Nephron (organoid): ENCODE measurements around the gene MTUS2.

Experiments used
- H3K27ac Mint-ChIP-seq, 3 experiments: 2 replicates each; pipeline ENCODE4 v1.8.0; 2020; ENCODE audit warnings: mixed read lengths in 3 of 3, mild to moderate bottlenecking in 2 of 3, moderate library complexity in 1 of 3
- H3K27me3 Mint-ChIP-seq: 2 replicates; pipeline ENCODE4 v1.8.0; 2021; ENCODE audit warnings: low read depth, mild to moderate bottlenecking, moderate library complexity, mixed read lengths
- H3K36me3 Mint-ChIP-seq: 2 replicates; pipeline ENCODE4 v1.8.0; 2020; ENCODE audit warnings: low read depth, mixed read lengths
- H3K4me1 Mint-ChIP-seq: 2 replicates; pipeline ENCODE4 v1.8.0; 2020; ENCODE audit warnings: mixed read lengths
- H3K4me3 Mint-ChIP-seq, 3 experiments: 2 replicates each; pipeline ENCODE4 v1.8.0; 2020; ENCODE audit warnings: mild to moderate bottlenecking in 3 of 3, mixed read lengths in 3 of 3, moderate library complexity in 2 of 3
- H3K9me3 Mint-ChIP-seq: 2 replicates; pipeline ENCODE4 v1.8.0; 2020; ENCODE audit warnings: mixed read lengths
- CTCF ChIP-seq, 3 experiments: fragments of 200-600 bp; sonication (generic); IDR thresholded peaks; one replicate each; pipeline ENCODE4 v1.5.0; 2021; ENCODE audit warnings: antibody characterized with exemption in 3 of 3; ENCODE audit not compliant: unreplicated experiment in 3 of 3

MTUS2 gene

GRCh38 chr13:29137995-29138394 is 317.9 kb downstream of the MTUS2 start:
- Mint-ChIP-seq H3K4me3 (no peak overlapping the region), H3K4me1 (no peaks in the 10 kb centered on the region), H3K9me3 (peaks cover 10% of the 10 kb centered on the region), H3K27ac (no peak overlapping the region), H3K27me3 (no peaks in the 10 kb centered on the region), H3K36me3 (no peaks in the 10 kb centered on the region)
- TF ChIP-seq CTCF (IDR thresholded peaks at IDR 0.05; ENCODE audit: unreplicated experiment in 3 of 3): no peak

- no peaks in the 10 kb centered on the region for H3K4me1 Mint-ChIP-seq
- TF ChIP-seq CTCF (IDR thresholded peaks at IDR 0.05; ENCODE audit: unreplicated experiment in 3 of 3): no peak
- H3K27me3 Mint-ChIP-seq: no peaks in the 10 kb centered on the region
These were observed 320.1 kb downstream of the MTUS2 start for GRCh38 chr13:29140277-29140676.

GRCh38 chr13:29143847-29144246 is 323.7 kb downstream of the MTUS2 start:
- Mint-ChIP-seq H3K4me1 (no peaks in the 10 kb centered on the region), H3K27me3 (no peaks in the 10 kb centered on the region), H3K27ac (no peak overlapping the region), H3K36me3 (no peaks in the 10 kb centered on the region), H3K4me3 (no peak overlapping the region), H3K9me3 (peaks cover 9% of the 10 kb centered on the region)
- TF ChIP-seq CTCF (IDR thresholded peaks at IDR 0.05; ENCODE audit: unreplicated experiment in 3 of 3): no peak

More at GRCh38 chr13:29140277-29140676, 320.1 kb downstream of the MTUS2 start:
- H3K9me3 Mint-ChIP-seq: peaks cover 12% of the 10 kb centered on the region
- H3K4me3 Mint-ChIP-seq: no peak overlapping the region
- H3K36me3 Mint-ChIP-seq: no peaks in the 10 kb centered on the region
- H3K27ac Mint-ChIP-seq: no peak overlapping the region

- Mint-ChIP-seq H3K36me3 (no peaks in the 10 kb centered on the region), H3K9me3 (peaks cover 23% of the 10 kb centered on the region), H3K27ac (no peak overlapping the region), H3K4me3 (no peak overlapping the region), H3K4me1 (no peaks in the 10 kb centered on the region), H3K27me3 (peaks cover 3% of the 10 kb centered on the region)
- TF ChIP-seq CTCF (IDR thresholded peaks at IDR 0.05; ENCODE audit: unreplicated experiment in 3 of 3): no peak
These were observed 334.3 kb downstream of the MTUS2 start for GRCh38 chr13:29154390-29154789.

- H3K27me3 Mint-ChIP-seq: peaks cover 3% of the 10 kb centered on the region
- no peaks in the 10 kb centered on the region for H3K4me1 Mint-ChIP-seq
- H3K9me3 Mint-ChIP-seq: peaks cover 13% of the 10 kb centered on the region
- H3K36me3 Mint-ChIP-seq: no peaks in the 10 kb centered on the region
- no peak overlapping the region for H3K4me3 Mint-ChIP-seq
- H3K27ac Mint-ChIP-seq: no peak overlapping the region
- TF ChIP-seq CTCF (IDR thresholded peaks at IDR 0.05; ENCODE audit: unreplicated experiment in 3 of 3): no peak
These were observed 336.0 kb downstream of the MTUS2 start for GRCh38 chr13:29156136-29156535.

- no peak for TF ChIP-seq CTCF (IDR thresholded peaks at IDR 0.05; ENCODE audit: unreplicated experiment in 3 of 3)
- peaks cover 7% of the 10 kb centered on the region for H3K27me3 Mint-ChIP-seq
- no peak overlapping the region for H3K27ac Mint-ChIP-seq
- H3K4me3 Mint-ChIP-seq: no peak overlapping the region
- no peaks in the 10 kb centered on the region for H3K9me3 Mint-ChIP-seq
- H3K36me3 Mint-ChIP-seq: no peaks in the 10 kb centered on the region
- no peaks in the 10 kb centered on the region for H3K4me1 Mint-ChIP-seq
These were observed 339.7 kb downstream of the MTUS2 start for GRCh38 chr13:29159871-29160270.
